ENCODE data around the gene LARP6.
A peak's percentile ranks its signal among the peaks of the same experiment; 100 is the strongest.
"Not testable (repeated sequence)": the region's sequence is repeated elsewhere in the genome, so short reads cannot be mapped to it uniquely, and the experiment has no call there.

Gene LARP6

DNA sequence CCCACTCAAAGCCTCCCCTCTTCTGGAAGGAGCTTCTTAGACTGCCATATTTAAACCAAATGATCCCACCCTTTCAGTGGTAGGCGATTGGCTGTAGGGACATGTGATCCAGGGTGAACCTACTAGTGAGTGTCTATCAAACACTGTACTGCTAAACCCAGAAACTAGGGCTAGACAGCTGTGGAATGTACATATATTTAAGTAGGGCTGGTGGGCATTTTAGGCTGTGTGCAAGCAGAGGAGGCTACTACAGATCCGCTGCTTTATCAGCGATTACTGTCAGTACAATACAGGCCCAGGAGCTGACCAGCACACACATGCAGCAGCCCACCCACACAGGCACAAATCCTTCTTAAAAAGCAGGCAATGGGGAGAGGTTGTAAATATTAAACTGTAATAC lies 15.4 kb upstream of the LARP6 start:
- TF ChIP-seq POLR2A (IDR thresholded peaks at IDR 0.05; ENCODE audit: low read depth, low read length): no peak
- DNase-seq (ENCODE audit: insufficient read length, low spot score) (no peak), FAIRE-seq (no peak)

DNA sequence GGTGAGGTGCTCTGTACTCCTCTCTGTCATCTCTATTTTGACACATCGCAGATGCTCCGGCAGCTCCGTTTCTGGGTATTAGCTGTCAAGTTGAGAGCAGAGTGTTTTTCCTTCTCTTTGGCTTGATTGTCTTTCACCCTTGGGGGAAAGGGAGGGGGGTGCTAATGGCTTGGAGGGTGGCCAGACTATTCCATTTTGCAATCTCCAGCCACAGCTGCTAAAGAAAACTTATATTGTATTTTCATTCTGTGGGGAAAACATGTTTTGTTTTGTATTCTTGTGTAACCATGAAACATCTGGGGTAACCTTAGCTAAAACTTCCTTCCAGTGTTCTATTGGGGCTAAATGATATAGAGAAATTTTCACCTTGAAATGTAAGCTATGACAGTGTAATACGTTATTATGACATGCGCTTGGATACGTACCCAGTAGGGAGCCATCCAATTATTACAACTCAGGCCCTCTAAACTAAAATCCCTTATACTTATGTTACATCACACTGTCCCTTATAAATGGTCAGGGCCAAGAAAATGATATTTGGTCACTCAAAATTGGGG lies 14.0 kb upstream of the LARP6 start:
- no peak for TF ChIP-seq POLR2A (IDR thresholded peaks at IDR 0.05; ENCODE audit: low read depth, low read length)
- DNase-seq (ENCODE audit: insufficient read length, low spot score) (no peak), FAIRE-seq (no peak)

DNA sequence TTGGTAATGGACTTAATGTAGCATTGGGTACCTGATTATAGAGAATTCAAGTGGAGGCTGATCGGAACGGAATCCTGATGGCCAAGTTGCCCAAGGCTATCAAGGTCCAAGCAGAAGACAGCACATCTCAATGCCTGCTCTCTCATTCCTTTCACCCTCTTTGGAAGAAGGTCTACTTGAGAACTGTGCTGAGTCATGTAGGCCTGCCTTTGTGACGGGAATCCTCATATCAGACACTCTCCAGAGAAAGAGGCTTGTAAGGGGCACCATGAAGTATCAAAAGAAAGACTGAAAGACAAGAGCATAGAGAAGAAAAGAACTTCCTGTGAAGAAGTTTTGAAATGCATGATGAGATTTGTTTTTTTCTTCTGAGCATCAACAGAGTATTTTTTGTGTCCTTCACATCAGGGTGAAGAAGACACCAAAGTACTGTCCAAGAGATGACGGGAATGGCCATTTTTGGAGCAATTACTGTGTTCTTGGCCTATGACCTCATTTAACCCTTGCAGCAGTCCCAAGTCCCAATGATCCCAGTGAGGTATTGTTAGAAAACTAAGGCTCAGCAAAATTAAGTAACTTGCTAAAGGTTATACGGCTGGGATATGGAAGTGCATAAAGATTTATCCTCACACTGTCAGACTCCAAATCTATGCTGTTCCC lies 13.2 kb upstream of the LARP6 start:
- no peak for DNase-seq (ENCODE audit: insufficient read length, low spot score)
- no peak for TF ChIP-seq POLR2A (IDR thresholded peaks at IDR 0.05; ENCODE audit: low read depth, low read length)
- FAIRE-seq: no peak

- no peak for TF ChIP-seq POLR2A (IDR thresholded peaks at IDR 0.05; ENCODE audit: low read depth, low read length)
- FAIRE-seq: peak; percentile 67
Observed at GRCh38 chr15:70863450-70864218, 9.7 kb upstream of the LARP6 start.

DNA sequence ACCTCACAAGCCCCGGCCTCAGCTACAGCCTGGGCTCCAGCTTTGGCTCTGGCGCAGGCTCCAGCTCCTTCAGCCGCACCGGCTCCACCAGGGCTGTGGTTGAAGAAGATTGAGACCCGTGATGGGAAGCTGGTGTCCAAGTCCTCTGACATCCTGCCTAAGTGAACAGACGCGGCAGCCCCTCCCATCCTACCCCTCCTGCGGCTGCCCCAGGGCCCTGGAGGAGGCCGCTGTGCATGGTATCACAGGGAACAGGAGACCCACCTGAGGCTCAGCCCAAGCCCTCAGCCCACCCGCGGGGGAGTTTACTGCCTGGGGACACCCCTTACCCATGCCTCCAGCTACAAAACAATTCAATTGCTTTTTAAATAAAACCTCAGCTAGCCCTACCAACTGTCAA lies 6.0 kb upstream of the LARP6 start:
- no peak for FAIRE-seq
- TF ChIP-seq POLR2A (IDR thresholded peaks at IDR 0.05; ENCODE audit: low read depth, low read length): no peak

More at GRCh38 chr15:70863450-70864218, 9.7 kb upstream of the LARP6 start:
- DNase-seq (ENCODE audit: insufficient read length, low spot score): peak; percentile 74

GRCh38 chr15:70859322-70859908 lies 5.5 kb upstream of the LARP6 start:
- DNase-seq (ENCODE audit: insufficient read length, low spot score) (no peak), FAIRE-seq (no peak)
- TF ChIP-seq POLR2A (IDR thresholded peaks at IDR 0.05; ENCODE audit: low read depth, low read length): no peak

More for the DNA sequence above, 6.0 kb upstream of the LARP6 start:
- DNase-seq (ENCODE audit: insufficient read length, low spot score): no peak

GRCh38 chr15:70858614-70859321 lies 4.8 kb upstream of the LARP6 start:
- not testable (repeated sequence) for FAIRE-seq; DNase-seq (ENCODE audit: insufficient read length, low spot score)

DNA sequence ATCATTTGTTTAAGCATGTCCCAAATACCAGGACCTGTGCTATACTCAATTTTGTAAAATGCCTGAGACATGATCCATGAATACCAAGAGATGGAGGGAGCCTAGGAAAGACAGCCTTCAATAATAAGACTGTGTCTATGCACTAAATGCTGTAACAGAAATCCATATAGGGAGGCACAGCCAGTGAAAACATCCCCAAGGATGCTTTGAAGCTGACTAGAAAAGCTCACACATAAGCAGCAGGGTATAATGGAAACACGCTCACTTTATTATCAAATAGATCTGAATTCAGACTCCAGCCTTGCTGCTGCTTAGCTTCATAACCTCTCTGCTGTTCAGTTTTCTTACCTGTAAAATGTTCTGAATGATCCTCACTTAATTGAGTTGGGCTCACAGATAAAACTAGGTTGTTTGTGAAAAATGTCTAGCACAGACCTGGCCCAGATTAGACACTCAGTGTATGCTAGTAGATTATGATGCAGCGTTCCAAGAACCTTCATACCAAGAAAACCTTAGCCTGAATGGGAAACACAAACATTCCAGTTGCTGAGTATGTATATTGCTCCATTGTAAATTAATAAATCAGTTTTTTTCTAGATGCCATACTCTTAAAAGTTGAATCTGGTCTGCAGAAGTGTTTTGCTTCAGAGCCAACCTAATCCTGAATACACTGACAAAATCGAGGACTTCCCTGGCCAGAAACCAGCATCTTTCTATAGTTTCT lies 3.8 kb upstream of the LARP6 start:
- no peak for DNase-seq (ENCODE audit: insufficient read length, low spot score)
- no peak for TF ChIP-seq POLR2A (IDR thresholded peaks at IDR 0.05; ENCODE audit: low read depth, low read length)

GRCh38 chr15:70856884-70857561 lies 3.1 kb upstream of the LARP6 start:
- DNase-seq (ENCODE audit: insufficient read length, low spot score) (peak; percentile 74), FAIRE-seq (no peak)

More for the DNA sequence above, 3.8 kb upstream of the LARP6 start:
- no peak for FAIRE-seq

GRCh38 chr15:70856177-70856883 lies 2.4 kb upstream of the LARP6 start:
- TF ChIP-seq POLR2A (IDR thresholded peaks at IDR 0.05; ENCODE audit: low read depth, low read length): no peak
- DNase-seq (ENCODE audit: insufficient read length, low spot score) (peak; percentile 35), FAIRE-seq (no peak)

More at GRCh38 chr15:70856884-70857561, 3.1 kb upstream of the LARP6 start:
- no peak for TF ChIP-seq POLR2A (IDR thresholded peaks at IDR 0.05; ENCODE audit: low read depth, low read length)

DNA sequence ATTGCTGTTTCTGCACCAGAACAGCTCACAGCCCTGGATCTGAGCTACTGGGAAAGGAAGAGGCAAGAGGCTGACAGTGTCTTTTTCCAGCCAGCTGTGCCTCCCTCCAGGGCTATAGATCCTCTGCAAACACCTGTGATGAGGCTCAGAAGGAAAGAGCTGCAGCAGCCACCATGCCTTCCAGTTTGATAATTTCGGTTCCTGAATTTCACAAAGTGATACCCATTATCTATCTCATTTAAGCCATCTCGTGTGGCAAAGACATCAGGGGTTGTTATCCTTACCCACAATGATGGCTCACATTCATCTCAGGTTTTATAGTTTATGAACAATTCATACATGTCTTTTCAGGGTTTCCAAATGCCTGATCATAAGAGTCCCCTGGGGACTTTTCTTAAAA lies 1.8 kb upstream of the LARP6 start:
- TF ChIP-seq POLR2A (IDR thresholded peaks at IDR 0.05; ENCODE audit: low read depth, low read length): no peak
- no peak for FAIRE-seq
- DNase-seq (ENCODE audit: insufficient read length, low spot score): peak; percentile 12

GRCh38 chr15:70854666-70854976 lies 664 bp upstream of the LARP6 start:
- peak; percentile 46 for DNase-seq (ENCODE audit: insufficient read length, low spot score)

More at GRCh38 chr15:70854666-70854976, 664 bp upstream of the LARP6 start:
- FAIRE-seq: no peak
- no peak for TF ChIP-seq POLR2A (IDR thresholded peaks at IDR 0.05; ENCODE audit: low read depth, low read length)

All from H54 (cell line).